ENCODE measurements around the gene SIAH1. TPM values are rescaled to one million over a fixed set of nuclear protein-coding genes. Genes with fewer than 3 reads are reported as not detected.

SIAH1 gene
- total RNA-seq, 1 experiment from 2014 or later: 22.7 TPM

GRCh38 chr16:48386559-48387312, 1.5 kb upstream of the SIAH1 start:
- H3K4me2 ChIP-seq (ENCODE audit: low read length): 0 out of 2 replicates have a peak overlapping the region, but pooled peaks have one; percentile 97
- H3K9ac ChIP-seq (ENCODE audit: low read length): no peak overlapping the region
- H3K27ac ChIP-seq (ENCODE audit: low read depth, low read length): no peak overlapping the region
- H3K9me3 ChIP-seq (ENCODE audit: control insufficient read depth in 1 of 2, insufficient read depth in 1 of 2, low read depth in 1 of 2, low read length in 2 of 2): no peaks in the 10 kb centered on the region
- H3K4me1 ChIP-seq (ENCODE audit: control insufficient read depth in 1 of 2, insufficient read depth in 2 of 2, low read length in 2 of 2): peaks cover 13 to 19% of the 10 kb centered on the region in 2 experiments; a peak in 3 of 4 replicates
- H3K36me3 ChIP-seq (ENCODE audit: control insufficient read depth in 1 of 2, insufficient read depth in 2 of 2, low read length in 2 of 2): no peaks in the 10 kb centered on the region
- ChIA-PET RAD21 (ENCODE audit: low non-redundant PET in 1 of 2, low total read pairs in 2 of 2, uncharacterized antibody in 2 of 2, unreplicated experiment in 2 of 2) (no interaction called here), POLR2A (no interaction called here), CTCF (no interaction called here)
- H3K4me3 ChIP-seq (replicated peaks in 1 of 2; ENCODE audit: low read depth in 1 of 2, low read length in 2 of 2): no peak overlapping the region
- TF ChIP-seq RAD21 (IDR thresholded peaks at IDR 0.05; ENCODE audit: low read depth) (no peak), ZFX (IDR thresholded peaks at IDR 0.05) (no peak), ZBTB33 (IDR thresholded peaks at IDR 0.05; ENCODE audit: extremely low read depth, insufficient replicate concordance, low read length) (no peak), CEBPB (IDR thresholded peaks at IDR 0.05; ENCODE audit: low read depth) (no peak), EZH2 (IDR thresholded peaks at IDR 0.05) (no peak), SRF (IDR thresholded peaks at IDR 0.05; ENCODE audit: low read depth) (no peak), YY1 (IDR thresholded peaks at IDR 0.05; ENCODE audit: extremely low read depth, insufficient replicate concordance, low read depth, low read length) (no peak), ZNF274 (IDR thresholded peaks at IDR 0.05; ENCODE audit: low read depth, low read length) (no peak), SIN3A (IDR thresholded peaks at IDR 0.05; ENCODE audit: low read depth) (no peak), CTCF (IDR thresholded peaks at IDR 0.05 in 2 of 3, conservative IDR thresholded peaks at IDR 0.05 in 1 of 3; ENCODE audit: borderline replicate concordance in 1 of 3, insufficient read depth in 1 of 3, low read depth in 2 of 3, low read length in 2 of 3) (no peak), JUND (IDR thresholded peaks at IDR 0.05) (no peak), ELF1 (IDR thresholded peaks at IDR 0.05; ENCODE audit: borderline replicate concordance, low read depth) (no peak), MAX (IDR thresholded peaks at IDR 0.05) (no peak), FOSL1 (IDR thresholded peaks at IDR 0.05; ENCODE audit: low read depth) (no peak), POLR2AphosphoS5 (IDR thresholded peaks at IDR 0.05; ENCODE audit: low read depth, low read length) (no peak)
- peaks cover 28% of the 10 kb centered on the region for H3K79me2 ChIP-seq (ENCODE audit: insufficient read depth, low read length)
- no peak for ATAC-seq
- H2AFZ ChIP-seq (ENCODE audit: low read depth, low read length, poor library complexity, severe bottlenecking): no peak overlapping the region
- H3K27me3 ChIP-seq (ENCODE audit: insufficient read depth, low read length): no peaks in the 10 kb centered on the region
- DNase-seq (ENCODE audit: low read depth, low spot score): no peak
- no TSS peak for BruUV-seq (replicated peaks)
- H4K20me1 ChIP-seq (ENCODE audit: insufficient read depth): peaks cover 11% of the 10 kb centered on the region; the same call in 1 of the 2 replicates
- intact Hi-C loops (cut with micrococcal nuclease): no loop called here
- H3K9me2 ChIP-seq (ENCODE audit: insufficient read depth): no peaks in the 10 kb centered on the region
